Stimulated activated CD4-positive, alpha-beta T cell treated with anti-CD3 and anti-CD28 coated beads, Interleukin-4, amount 100 ng/mL, for 48 hours (primary cell): Measurements from ENCODE around the gene CASS4.
"Not testable (repeated sequence)": the region's sequence is repeated elsewhere in the genome, so short reads cannot be mapped to it uniquely, and the experiment has no call there.

ENCODE experiments used
- DNase-seq, 2 donors: peaks; one replicate each; pipeline ENCODE4 v3.0.0-alpha.2; 2020; ENCODE audit warnings: low read depth in 2 of 2

Gene CASS4

GRCh38 chr20:56411759-56412472 is at the start of gene CASS4:
TSS of gene CASS4 (plus strand) at chr20:56412260. CDS start at chr20:56412459, 199 bp downstream.
- DNase-seq, result no peak

GRCh38 chr20:56362833-56363413 is 49.1 kb upstream of the CASS4 start:
- no peak for DNase-seq

- DNase-seq, result no peak
Observed at GRCh38 chr20:56363491-56363890, 48.6 kb upstream of the CASS4 start.

GRCh38 chr20:56368351-56369134 is 43.5 kb upstream of the CASS4 start:
- no peak for DNase-seq

GRCh38 chr20:56369179-56369578 is 42.9 kb upstream of the CASS4 start:
- no peak for DNase-seq

- no peak for DNase-seq
Observed at GRCh38 chr20:56371977-56372376, 40.1 kb upstream of the CASS4 start.

GRCh38 chr20:56372850-56373249 is 39.2 kb upstream of the CASS4 start:
- DNase-seq, result no peak

GRCh38 chr20:56373942-56374341 is 38.1 kb upstream of the CASS4 start:
- DNase-seq, result no peak

- DNase-seq, result no peak
Observed at GRCh38 chr20:56376331-56376730, 35.7 kb upstream of the CASS4 start.

- no peak for DNase-seq
Observed at GRCh38 chr20:56378386-56378785, 33.7 kb upstream of the CASS4 start.

- no peak for DNase-seq
Observed at GRCh38 chr20:56380375-56380774, 31.7 kb upstream of the CASS4 start.

- DNase-seq, result no peak
Observed at GRCh38 chr20:56381501-56381900, 30.6 kb upstream of the CASS4 start.

GRCh38 chr20:56382696-56383095 is 29.4 kb upstream of the CASS4 start:
- no peak for DNase-seq

- DNase-seq, result no peak
Observed at GRCh38 chr20:56383334-56383733, 28.7 kb upstream of the CASS4 start.

GRCh38 chr20:56385130-56385529 is 26.9 kb upstream of the CASS4 start:
- DNase-seq, result no peak

GRCh38 chr20:56386219-56386618 is 25.8 kb upstream of the CASS4 start:
- no peak for DNase-seq

- DNase-seq, result no peak
Observed at GRCh38 chr20:56388882-56389281, 23.2 kb upstream of the CASS4 start.

- DNase-seq, result no peak
Observed at GRCh38 chr20:56389807-56390206, 22.3 kb upstream of the CASS4 start.

GRCh38 chr20:56390396-56390795 is 21.7 kb upstream of the CASS4 start:
- DNase-seq, result not testable (repeated sequence)

GRCh38 chr20:56391037-56391436 is 21.0 kb upstream of the CASS4 start:
- DNase-seq, result no peak

GRCh38 chr20:56391596-56392131 is 20.4 kb upstream of the CASS4 start:
- peak in 1 of 2 donors; percentile 19 for DNase-seq

GRCh38 chr20:56392132-56392880 is 19.8 kb upstream of the CASS4 start, which contains the start of the genes AURKA and CSTF1:
TSS of gene AURKA (minus strand) at chr20:56392215. CDS start at chr20:56388197, 4,018 bp downstream.
TSS of gene CSTF1 (plus strand) at chr20:56392645. CDS start at chr20:56395553, 2,908 bp downstream.
- DNase-seq, result peak; percentile 97 to 99
